ENCODE measurements around the gene LGI2.

DNA sequence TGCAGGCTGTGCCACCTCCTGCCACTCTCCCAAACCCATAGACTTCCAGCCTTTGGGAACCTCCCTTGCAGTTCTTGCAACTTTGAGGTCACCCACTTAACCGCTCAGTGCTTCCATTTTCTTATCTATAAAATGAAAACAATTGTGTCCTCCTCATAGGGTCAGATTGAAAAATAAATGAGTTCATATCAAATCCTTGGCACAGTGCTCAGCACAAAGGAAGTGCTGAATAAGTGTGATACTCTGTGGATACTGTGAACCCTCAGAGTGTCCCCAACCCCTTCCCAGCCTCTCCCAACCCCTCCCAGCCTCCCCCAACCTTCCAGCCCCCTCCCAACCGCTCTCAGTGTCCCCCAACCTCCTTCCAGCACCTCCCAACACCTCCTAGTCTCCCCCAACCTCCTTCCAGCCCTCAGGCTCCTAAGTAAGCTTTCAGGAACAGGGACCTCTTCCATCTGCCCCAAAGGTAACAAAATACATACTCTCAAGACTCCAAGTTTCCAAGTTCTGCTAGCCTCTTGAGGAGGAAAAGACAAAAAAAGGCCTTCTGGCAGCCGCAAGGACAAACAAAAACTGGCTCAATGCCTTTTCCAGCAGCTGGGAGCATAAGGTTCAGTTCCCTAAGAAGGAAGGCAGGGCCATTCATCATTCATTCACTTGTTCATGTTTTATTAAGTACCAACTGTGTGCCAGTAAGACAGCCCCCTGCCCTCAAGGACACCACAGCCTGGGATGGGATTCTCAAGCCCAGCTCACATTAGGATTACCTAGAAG is 46.1 kb upstream of the LGI2 start:
- no peak for TF ChIP-seq POLR2A (IDR thresholded peaks at IDR 0.05; ENCODE audit: low read length)
- no peak for TF ChIP-seq GATA1 (IDR thresholded peaks at IDR 0.05; ENCODE audit: low read depth, low read length)

All from erythroblast (primary cell).